ENCODE data around the gene FADS1.

Gene FADS1

DNA sequence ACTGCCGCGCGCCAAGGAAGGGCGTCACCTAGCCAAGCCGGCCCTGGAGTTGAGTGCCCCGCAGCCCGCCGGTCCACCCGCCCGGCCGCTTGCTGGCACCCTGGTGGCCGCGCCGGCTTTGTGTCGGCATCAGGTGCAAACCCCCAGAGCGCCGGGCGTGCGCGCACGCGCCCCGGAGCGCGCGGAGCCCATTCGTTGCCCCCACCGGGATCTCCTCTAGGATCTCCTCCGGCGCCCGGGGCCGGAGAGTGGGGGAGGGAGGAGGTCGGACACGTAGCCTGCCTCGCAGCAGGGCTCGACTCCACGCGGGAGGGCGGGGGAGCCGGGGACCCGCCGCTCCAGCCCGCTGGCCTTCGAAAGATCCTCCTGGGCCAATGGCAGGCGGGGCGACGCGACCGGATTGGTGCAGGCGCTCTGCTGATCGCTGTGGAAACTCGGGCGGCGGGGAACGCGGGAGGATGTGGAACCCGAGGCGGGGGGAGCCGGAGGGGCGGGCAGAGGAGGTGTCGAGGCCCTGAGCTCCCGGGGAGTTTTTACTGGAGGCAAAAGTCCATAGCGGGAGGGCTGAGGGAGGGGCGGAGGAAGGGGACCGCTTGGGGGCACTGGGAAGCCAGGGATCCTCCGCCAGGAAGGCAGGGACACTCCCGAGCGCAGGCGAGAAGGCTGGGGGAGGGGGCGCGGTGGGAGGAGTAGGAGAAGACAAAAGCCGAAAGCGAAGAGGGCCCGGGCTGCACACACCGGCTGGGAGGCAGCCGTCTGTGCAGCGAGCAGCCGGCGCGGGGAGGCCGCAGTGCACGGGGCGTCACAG is 11.0 kb upstream of the FADS1 start, which contains the start of gene FADS2:
FADS2 (plus strand) TSS at position 730 of the 808 bp plus-strand sequence. CDS start 91 bp downstream, outside the sequence.
- DNase-seq (ENCODE audit: low read depth in 2 of 2), result peak; percentile 75 to 76

DNA sequence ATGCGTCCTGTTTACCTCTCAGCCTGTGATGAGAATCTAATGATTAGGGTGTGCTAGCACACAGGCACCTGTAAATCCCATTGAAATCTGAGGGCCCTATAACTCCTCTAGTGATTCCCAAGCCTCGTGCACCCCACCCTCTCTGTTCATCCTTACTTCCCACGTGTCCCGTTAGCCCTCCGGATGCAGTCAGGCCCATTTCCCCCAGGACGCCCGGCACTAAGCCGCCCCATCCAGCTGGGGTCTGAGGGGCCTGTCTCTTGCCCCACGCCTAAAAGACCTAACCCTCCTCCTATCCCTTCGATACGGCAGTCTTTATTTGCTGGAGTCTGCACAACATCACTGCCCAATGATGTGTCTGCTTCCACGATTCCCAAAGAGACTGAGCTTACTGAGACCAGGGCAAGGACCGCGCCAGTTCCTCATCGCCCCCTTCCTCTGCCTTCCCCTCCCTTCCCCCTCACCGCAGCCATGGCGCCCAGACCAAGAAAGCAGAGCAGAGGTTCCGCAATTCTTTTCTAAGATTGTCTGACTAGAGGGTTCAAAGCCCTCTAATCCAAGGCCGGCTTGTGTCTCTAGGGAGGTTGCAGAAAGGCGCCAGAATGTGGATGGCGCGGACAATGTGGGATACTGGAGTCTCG is 10.2 kb upstream of the FADS1 start:
- DNase-seq (ENCODE audit: low read depth in 2 of 2), result no peak

DNA sequence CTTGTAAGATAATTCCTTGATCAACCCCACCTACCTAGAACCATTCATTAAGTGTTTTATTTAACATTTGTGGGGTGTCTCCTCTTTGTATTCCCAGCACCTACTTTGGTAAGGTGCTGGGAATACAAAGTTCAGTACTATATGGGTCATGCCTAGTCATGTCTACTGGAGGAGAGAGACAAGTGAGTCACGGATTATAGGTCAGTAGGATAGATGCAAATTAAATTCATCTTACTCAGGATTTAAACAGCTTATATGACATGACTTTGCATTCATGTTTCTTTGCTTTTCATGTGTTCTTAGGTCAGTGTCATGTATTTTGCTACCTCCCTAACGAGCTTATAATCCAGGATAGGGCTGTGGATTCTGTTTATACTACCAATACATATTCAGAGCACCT is 3.4 kb upstream of the FADS1 start:
- no peak for DNase-seq (ENCODE audit: low read depth in 2 of 2)

DNA sequence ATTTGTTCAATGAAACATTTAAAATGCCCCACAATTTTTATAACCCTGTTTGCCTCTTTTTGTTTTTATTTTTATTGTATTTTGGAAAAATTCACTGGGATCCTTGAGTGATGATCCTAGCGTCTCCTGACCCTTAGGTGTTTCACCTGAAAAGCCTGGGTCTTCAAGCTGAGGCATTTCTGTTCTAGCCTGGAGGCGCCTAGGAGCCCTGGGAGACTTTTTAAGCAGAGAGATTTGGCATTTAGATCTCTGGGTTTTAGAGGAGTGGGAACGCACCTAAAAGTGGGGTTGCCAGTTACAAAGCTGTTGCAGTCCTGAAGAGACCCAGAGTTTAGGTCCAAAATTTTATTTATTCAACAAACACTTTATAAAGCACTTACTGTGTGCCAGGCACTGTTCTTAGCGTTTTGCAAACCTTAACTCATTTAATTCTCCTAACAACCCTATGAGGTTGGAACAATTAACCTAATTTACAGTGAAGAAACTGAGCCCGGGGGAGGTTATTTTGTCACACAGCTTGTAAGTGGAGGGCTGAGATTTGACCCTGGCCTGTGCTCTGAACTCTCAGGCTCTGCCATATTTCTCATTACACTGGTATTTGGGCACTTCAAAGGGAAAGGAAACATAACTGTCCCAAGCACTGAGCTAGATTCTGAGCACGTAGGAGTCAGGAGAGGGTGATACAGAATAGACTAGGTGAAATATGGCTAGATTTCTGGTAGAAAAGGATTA is 834 bp upstream of the FADS1 start:
- no peak for DNase-seq (ENCODE audit: low read depth in 2 of 2)

DNA sequence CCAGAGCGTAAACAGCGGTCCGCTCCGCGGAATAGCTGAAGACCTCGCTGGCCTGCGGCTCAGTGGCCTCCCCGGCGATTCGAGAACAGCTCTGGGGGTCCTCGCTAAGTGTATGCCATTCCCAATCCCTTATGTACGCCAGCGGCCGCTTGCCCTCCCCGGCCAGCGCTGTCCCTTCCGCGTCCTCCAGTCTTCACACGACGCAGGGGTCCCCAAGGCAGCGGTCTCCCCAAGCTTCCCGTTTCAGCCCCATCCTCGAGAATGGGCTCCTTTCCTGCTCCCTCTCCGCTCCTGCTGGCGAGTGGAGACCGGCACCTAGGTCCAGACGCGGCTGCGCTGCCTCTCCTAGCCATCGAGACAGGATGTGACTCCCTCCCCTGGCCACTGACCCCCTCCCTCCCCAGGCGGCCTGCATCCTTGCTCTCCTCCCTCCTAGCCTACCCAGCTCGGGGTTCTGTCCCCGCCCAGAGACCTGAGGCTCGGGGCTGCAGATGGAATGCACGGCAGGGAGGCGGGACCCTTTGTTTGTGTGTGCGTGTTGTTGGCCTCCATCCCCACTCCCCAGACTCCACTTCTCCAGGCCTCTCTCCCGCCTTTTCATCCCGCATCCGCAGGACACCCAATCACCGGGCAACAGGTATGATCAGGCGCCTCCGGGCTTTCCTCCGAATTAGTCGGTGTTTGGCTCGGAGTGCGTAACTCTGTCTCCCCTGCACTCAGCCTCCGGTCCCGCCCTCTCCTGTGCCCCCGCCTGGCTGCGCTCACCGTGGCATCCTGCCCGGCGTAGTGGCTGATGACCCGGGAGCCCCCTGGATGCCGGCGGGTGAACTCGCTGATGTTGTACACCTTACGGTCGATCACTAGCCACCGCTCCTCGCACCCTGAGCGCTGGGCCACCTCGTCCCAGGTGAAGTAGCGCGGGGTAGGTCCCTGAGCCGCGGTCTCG is 740 bp downstream of the FADS1 start:
- peak in 1 of 2 donors; percentile 52 for DNase-seq (ENCODE audit: low read depth in 2 of 2)

DNA sequence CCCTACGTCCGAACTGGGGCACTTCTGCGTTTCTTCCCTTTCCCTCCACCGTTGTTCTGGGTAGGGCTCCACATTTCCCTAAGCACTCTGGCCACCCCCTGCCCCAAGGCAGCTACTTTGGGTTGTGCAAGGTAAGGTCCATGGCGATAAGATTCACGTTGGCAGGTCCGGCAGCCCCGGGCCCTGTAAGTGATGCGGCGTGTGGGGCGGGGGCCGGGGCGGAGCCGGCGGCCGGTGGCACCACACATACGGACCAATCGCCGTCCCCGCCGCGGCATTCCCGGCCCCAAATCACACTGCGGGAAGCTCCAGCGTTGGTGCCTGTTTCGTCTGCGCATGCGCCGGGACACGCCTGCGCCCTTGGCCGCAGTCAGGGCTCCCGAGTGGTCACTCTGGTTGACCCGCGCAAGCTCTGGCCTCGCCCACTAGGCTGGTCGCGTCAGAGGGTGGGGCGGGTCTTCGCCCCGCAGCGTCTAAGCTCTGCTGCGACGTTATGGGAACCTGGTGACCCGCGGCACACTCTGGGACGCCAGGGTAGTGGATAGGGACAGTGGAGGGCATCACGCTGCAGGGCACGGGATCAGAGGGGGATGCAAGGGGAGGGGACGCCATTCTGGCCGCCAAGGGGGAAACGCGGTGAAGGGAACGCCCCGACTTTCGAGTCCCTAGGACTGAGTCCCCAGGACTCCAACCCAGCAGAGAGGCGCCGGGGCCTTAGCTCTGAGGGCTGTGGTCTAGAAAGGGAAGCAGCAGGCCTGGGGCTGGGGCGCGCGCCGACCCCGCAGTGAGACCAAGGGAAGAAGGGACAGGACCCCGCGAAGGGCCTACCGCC is 1.6 kb downstream of the FADS1 start:
- peak in 1 of 2 donors; percentile 38 for DNase-seq (ENCODE audit: low read depth in 2 of 2)

DNA sequence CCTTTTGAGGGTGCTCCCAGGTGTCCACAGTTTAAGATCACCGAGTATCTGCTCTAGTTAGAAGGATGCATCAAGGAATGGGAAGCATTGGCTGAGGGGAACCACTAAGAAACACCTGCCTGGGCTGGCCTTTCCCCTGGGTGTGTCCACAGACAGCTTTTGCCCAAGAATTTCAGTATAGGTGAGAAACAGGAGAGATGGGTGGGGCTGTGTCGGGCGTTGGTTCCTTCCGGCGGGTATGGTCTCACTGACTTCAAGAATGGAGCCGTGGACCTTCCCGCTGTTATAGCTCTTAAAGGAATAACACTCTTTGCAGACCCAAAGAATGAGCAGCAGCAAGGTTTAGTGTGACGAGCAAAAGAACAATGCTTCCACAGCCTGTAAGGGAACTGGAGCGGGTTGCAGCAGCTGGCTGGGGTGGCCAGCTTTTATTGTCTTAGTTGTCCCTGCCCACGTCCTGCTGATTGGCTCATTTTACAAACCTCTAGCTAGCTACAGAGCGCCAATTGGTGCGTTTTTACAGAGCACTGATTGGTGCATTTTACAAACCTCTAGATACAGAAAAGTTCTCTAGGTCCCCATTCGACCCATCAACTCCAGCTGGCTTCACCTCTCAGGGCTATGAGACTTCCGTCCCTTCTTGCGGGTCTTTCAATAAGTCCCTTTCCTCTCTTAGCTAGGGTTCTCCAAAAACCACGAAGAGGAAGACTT is 2.4 kb downstream of the FADS1 start:
- DNase-seq (ENCODE audit: low read depth in 2 of 2), result no peak

DNA sequence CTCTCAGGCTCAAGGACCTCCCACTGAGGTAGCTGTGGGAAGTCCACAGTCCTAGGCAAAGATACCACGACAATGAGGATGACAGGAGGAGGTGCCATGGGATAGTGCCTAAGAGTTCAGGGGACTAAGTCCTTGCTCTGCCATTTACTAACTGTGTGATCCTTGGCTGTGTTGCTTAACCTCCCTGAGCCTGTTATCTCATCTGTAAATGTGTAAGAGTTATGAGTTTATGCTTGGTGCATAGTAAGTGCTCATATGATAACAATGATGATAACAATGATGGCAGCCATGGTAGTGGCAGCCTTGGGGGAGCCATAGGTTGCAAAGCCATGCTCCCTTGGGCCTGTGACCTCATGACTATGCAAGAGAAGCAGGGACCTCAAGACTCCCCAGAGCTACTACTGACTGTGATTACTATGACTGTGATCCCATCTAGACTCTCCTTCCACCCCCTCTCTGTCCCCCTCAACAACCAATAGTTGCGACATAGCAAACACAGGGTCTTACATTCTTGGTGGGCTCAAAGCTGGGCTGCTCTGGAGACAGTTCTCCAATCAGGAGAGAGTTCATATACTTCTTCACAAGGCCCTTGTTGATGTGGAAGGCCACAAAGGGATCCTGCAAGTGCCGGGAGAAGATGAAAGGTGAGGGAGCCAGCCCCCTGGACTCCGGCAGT is 3.9 kb downstream of the FADS1 start:
- no peak for DNase-seq (ENCODE audit: low read depth in 2 of 2)

DNA sequence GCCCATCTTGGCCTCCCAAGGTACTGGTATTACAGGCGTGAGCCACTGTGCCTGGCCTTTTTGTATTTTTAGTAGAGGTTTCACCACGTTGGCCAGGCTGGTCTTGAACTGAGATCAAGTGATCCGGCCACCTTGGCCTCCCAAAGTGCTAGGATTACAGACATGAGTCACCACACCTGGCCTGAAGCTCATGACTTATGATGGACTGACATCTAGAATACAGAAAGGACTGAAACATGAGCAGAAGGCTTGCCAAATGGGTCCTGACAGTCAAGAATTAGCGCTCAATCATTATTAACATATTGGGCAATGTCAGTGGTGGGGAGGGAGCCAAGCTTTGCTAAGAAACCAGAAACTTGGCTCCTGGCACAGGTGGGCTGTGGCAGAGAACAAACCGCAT is 5.0 kb downstream of the FADS1 start:
- DNase-seq (ENCODE audit: low read depth in 2 of 2), result no peak

DNA sequence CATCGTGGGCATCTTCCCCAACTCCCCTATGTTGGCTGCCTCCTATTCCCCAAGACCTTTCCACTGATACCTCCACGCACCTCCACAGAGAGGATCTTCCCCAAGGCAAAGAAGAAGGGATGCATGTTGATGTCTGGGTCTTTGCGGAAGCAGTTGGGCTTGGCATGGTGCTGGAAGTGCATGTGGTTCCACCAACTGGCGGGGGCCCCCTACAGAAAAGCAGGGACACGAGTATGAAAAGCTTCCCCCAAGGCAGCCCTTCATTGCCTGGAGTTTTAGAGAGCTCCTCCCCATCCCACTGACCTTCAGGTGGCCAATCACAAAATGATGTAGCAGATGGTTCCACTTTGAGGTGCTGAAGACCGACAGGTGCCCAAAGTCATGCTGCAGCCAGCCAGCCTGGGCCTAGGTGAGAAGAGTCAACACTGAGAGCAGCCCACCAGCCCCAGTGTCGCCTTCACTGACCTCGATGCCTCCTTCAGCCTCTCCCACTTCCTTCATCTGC is 6.1 kb downstream of the FADS1 start:
- no peak for DNase-seq (ENCODE audit: low read depth in 2 of 2)

DNA sequence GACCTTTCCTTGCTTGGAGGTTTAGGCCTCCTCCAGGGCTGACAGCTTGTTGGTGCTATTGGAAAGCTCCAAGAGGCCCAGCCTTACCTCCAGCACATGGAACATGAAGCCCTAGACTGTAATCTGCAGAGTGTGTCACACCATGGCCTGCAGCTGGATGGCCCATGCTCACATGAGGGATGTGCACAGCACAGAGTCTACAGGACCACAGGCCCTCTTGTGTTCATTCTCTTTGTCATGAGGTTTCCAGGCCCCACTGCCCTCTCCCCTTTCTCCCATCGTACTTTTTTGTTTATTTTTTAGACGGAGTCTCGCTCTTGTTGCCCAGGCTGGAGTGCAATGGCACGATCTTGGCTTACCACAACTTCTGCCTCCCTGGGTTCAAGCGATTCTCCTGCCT is 10.0 kb downstream of the FADS1 start:
- no peak for DNase-seq (ENCODE audit: low read depth in 2 of 2)

DNA sequence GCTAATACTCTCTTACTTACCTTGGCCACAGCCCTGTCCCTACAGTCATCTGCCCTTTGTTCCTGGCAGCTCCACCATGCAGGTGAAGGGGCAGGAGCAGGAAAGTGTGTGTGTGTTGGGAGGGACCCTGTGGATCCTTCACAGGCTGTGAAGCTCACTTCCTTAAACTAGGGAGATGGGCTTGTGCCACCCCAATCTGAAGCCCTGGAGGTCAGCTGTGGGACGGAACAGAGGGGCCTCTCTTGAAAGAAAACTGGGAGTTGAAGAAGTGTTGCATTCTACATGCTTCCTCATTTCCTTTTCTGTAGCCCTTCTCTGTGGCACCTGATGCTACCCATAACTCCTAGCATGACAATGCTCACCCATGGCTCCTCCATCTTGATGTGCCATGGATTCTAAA is 11.7 kb downstream of the FADS1 start:
- DNase-seq (ENCODE audit: low read depth in 2 of 2), result no peak

DNA sequence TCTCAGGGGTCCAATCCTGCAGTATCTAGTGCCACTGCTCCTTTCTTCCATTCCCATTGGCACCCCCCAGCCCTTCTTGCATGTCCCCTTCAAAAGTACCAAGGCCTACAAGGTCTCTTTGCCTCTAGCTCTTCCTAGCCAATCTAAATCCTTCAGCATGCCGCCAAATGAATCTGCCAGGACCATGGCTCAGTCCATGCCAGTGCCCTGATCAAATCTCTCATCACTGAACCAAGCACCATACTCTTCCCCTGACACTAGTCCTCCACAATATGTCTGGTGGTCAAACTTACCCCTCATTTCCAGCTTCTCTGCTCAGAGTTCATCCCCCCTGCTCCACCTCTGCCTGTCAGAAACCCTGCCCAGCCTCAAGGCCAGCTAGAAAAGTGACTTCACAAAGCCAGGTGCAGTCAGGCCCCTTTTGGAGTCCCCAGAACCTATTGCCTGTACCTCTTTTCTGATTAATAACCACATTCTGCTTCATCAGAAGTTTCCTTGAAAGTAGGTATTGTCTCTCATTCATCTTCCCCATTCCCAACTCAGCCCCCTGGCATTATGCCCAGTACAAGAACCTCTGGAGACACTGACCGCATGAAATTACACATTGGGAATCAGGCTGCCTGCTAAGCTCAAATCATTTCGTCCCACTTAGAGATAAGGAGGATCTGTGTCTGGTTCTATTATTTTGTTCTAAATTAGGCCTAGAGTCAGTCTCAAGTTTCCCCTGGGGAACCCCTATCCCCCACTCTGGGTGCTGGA is 12.7 kb downstream of the FADS1 start:
- DNase-seq (ENCODE audit: low read depth in 2 of 2), result no peak

DNA sequence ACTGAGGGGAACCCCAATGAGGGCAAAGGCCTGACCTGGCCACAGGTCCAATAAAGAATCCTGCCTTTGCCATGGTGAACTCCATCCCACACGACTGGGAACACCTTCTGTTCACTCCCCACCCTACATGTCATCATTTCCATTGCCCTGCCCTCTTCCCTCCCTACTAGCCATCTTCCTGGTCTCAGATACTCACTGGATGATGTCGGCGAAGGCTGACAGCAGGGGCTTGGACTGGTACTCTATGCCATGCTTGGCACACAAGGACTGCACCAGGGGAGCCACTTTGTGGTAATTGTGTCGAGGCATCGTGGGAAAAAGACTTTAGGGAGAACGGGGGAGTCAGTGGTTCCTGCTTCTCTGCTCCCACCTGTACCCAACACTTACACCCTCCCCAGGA is 14.2 kb downstream of the FADS1 start:
- no peak for DNase-seq (ENCODE audit: low read depth in 2 of 2)

DNA sequence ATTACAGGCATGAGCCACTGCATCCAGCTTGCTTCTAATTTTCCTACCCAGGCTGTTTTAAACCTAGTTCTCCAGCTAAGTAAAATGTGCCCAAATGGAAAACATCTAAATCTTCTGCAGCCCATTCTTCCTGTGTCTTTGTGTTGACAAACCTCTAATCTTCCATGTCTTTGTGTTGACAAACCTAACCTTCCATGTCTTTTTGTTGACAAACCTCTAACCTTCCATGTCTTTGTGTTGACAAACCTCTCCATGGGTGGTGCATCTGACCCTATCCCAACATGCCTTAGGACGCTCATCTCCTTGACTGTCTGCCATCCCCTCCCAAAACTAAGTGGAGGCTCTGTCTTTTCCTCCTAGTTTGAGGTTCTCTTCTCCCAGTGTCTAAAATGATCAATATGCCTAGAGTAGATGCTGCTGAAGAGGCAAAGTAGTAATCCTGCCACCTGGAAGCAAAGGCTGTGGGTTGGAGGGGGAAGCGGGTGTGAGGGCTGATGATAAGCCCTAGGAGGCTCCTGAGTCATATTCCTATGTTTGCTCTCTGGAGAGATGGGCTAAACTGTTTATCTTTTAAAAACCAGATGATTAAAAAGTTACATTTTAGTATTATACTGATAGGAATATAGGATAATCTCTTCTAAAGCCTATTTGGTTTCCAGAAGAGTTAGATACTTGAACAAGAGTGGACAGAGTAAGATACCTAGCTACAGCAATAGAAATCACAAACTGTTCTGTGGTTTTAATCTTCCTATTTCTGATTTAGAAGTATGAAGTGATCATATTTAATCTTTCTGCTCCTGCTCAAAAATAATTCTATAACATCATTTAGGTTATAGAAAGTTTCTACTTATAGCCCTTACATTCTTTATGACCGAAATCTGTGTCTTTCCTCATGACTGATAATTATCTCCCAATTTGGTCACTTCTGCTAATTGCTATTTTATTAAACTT is 16.2 kb downstream of the FADS1 start:
- DNase-seq (ENCODE audit: low read depth in 2 of 2), result no peak

DNA sequence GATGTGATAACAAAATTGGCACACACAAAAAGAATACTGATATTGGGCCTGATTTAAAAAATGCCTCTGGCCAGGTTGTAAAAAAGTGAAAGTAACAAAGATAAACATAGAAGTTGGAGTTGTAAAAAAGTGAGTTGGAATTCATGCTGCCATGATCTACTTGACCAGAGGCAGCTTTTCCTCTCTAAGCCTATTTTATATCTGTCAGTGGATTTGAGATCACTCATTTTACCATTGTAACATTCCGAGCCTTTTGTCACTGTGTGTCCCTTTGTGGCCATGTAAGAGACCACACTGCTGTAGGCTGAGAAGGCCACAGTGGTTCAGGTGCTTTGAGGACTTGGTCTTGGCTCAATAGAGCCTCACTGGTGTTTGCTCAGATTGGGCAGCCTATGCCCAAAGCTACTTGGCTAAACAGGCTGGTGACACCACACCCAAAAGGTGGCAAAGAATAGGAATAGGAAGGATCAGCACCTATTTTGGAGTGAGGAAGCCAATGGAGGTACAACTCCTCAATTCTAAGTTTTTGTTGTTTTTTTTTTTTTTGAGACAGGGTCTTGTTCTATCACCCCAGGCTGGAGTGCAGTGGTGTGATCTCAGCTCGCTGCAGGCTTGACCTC is 17.0 kb downstream of the FADS1 start:
- no peak for DNase-seq (ENCODE audit: low read depth in 2 of 2)
